GM21367 (cell line): ENCODE measurements around the gene LRRC7.
"Not testable (repeated sequence)": the region's sequence is repeated elsewhere in the genome, so short reads cannot be mapped to it uniquely, and the experiment has no call there.

Source experiments
- ATAC-seq: cut with Tn5 transposase; IDR thresholded peaks from one replicate; pipeline ENCODE4 v1.9.1; 2021; ENCODE audit not compliant: unreplicated experiment

LRRC7 gene

DNA sequence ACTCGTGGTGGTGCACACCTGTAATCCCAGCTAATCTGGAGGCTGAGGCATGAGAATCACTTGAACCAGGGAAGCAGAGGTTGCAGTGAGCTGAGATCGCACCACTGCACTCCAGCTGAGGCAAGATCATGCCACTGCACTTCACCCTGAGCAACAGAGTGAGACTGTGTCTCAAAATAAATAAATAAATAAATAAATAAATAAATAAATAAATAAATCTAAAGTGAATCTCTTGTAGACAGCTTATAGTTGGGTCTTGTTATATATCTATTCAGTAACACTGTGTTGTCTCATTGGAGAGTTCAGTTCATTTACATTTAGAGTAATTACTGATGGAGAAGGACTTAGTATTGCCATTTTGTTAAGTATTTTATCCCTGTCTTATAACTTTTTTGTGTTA, 379.2 kb downstream of the LRRC7 start:
- ATAC-seq, result no peak

DNA sequence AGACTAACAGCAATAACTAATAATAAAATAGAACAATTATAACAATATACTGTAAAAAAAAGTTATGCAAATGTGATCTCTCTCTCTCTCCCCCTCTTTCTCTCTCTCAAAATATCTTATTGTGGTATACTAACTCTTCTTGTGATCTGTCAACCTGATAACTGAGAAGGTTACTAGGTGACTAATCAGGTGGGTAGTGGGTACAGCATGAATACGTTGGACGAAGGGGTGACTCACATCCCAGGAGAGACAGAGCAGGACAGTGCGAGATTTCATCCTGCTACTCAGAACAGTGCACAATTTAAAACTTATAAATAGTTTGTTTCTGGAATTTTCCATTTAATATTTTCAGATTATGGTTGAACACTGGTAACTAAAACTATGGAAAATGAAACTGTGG, 380.1 kb downstream of the LRRC7 start:
- no peak for ATAC-seq

DNA sequence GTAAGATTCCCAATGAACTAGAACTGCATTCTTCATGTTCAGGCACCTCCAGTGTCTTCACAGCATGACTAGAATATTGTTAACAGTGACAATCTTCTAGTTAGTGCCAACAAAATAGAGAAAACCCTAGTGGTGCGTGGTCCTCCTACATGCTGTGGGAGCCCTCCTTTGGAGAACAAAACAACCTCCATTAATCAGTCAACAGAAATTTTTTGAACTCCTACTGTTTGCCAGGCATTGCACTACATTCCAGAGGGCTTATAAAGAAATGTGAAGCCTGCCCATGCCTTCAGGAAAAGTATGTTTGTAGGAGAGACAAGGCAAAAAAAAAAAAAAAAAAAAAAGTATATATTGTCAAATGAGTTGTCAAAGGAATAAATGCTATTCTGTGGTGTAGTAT, 385.0 kb downstream of the LRRC7 start:
- no peak for ATAC-seq

DNA sequence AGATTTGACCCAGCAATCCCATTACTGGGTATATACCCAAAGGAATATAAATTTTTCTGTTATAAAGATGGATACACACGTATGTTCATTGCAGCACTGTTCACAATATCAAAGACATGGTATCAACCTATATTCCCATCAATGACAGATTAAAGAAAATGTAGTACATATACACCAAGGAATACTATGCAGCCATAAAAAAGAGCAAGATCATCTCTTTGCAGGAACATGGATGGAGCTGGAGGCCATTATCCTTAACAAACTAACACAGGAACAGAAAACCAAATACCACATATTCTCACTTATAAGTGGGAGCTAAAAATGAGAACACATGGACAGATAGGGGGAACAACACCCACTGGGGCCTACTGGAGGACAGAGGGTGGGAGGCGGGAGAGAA, 394.7 kb downstream of the LRRC7 start:
- not testable (repeated sequence) for ATAC-seq

DNA sequence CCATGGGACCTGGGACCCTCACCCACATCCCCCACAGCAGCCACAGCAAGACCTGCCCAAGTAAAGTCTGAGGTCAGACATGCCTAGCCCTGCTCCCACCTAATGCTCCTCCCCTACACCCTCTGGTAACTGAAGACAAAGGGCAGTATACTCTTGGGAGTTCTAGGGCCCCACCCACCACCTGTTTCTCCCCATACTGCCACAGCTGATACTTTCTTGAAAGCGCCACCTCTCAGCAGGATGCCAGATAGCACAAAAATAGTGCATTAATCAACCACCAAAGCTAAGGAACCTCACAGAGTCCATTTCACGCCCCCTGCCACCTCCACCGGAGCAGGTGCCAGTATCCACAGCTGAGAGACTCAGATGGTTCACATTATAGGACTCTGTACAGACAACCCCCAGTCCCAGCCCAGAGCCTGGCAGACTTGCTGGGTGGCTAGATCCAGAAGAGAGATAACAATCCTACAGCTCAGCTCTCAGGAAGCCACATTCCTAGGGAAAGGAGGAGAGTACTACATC, 399.6 kb downstream of the LRRC7 start:
- no peak for ATAC-seq

DNA sequence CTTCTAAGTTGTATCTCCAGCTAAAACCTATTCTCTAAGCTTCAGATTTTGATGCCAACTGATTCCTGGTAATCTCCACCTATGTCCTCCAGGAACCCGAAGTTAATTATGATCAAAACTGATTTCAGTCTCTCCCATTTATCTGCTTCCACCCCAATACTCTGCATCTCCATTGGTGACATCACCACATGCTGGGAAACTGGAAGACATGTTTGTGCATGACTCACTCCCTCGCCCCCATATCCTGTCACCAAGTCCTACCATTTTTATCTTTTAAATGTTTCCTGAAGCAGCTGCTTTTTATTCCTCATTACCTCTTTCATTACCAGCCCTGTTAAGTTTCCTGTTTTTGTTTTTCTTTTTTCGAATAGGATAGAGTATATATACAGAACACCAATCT, 409.2 kb downstream of the LRRC7 start:
- no peak for ATAC-seq

DNA sequence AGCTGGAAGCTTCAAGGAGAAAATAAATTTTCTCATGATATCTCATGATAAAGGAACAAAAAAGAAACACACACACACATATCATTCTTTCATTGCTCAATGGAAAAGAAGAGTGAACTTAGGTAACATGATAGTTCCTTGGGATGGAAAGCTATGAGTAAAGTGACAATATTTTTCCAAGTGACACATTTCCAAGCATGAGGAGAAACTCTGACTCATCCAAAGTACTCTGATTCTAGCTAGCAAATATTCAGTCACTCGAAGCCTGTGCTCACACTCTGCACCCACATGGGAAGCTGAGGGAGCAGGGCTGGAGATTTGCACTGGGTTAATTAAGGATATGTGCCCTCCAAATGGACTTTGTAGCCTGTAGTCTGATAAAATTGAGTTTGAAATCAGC, 415.3 kb downstream of the LRRC7 start:
- no peak for ATAC-seq

DNA sequence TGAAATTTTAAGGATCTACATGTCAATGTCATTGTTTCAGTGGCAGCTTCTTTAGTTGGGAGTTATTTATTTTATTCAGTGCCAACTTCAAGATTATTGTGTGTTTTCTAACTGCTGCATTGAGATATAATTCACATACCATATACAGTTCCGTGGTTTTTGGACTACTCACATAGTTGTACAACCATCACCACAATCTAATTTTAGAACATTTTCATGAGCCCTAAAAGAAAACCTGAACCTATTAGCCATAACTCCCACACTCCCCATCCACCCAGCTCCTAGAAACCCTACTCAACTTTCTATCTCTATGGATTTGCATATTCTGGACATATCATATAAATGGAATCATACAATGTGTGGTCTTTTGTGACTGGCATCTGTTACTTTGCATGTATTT, 417.7 kb downstream of the LRRC7 start:
- no peak for ATAC-seq

DNA sequence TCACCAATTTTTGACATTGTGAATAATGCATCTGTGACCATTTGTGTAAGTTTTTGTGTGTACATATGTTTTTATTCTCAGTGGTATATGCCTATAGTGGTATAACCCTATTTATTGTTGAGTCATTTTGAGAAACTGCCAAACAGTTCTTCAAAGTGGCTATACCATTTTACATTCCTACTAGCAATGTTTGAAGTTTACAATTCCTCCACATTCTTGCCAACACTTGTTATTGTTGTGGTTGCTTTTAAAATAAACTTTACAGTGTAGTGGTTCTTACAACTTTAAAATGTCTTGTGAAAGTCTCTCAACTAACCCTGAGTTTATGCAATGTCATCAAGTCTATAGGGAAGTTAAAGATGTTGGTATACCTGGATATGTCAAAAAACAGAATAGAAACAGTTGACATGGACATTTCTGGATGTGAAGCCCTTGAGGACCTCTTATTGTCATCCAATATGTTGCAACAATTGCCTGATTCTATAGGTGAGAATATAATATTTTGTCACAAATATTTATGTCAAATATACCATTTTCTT, 418.2 kb downstream of the LRRC7 start:
- ATAC-seq, result no peak

DNA sequence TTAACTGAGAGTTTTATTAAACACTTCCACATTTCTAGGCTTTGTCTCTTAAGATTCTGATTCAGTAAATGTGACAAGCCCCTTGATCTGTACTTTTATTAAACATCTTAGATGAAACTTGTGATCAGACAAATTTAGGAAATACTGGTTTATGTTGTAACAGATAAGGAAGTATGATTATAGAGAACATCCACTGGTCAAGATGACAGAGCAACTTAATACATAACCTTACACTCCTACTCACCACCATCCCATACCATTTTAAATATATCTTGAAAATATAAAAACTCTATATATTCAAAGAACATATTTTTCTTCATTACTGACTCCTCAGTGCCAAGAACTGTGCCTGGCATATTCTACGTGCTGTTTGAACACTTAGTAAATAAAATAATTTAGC, 420.2 kb downstream of the LRRC7 start:
- ATAC-seq, result no peak

DNA sequence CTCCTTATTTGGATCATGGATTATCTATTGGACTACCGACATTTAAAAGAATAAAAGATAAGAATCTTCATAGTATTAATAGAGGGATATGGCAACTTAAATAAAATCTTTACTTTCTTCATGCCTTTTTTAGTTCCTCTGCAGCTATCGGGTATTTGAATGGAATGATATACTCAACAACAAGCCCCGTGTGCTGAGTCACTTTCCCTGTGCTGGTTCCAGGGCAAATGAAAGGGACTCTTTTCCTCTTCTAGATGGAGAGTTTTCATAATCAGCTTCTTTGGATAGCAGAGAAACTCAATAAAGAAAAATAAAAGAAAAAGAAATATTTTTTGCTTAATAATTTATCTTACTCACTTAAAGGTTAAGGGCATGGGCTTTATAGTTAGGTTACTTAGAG, 423.9 kb downstream of the LRRC7 start:
- no peak for ATAC-seq

DNA sequence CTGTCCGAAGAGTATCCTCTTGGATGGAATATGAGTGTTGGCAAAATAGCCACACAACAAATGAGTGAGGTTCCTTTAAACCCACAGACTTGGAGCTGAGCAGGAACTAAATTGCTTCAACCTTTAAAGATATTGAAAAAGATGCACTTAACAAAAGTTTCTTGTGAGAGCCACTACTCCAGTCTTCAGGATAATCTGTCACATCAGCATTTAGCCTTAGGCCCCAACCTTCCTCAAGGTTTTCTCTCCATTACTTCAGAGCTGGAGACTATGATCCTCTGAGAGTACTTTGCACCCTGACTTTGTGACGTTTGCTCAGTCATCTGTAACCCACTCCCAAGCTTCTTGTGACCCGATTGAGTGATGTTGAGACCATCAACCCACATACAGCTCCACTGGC, 424.9 kb downstream of the LRRC7 start:
- ATAC-seq, result no peak

DNA sequence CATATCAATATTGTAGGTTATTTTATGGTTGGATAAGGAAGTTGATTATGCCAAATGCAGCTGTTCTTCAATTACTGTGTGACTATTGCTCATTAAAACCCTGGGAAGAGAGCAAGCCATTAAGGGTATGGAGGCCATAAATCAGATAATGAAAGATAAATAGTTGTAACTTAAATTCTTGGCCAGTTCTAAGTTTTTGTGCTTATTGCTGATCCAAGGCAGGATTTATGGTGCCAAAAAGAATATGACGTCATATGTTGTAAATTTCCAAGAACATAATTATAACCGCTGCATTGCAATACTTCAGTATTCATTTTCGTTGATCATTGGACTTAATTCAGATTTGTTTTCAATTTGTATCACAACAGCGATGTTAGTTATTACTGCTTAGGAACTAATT, 426.1 kb downstream of the LRRC7 start:
- no peak for ATAC-seq

DNA sequence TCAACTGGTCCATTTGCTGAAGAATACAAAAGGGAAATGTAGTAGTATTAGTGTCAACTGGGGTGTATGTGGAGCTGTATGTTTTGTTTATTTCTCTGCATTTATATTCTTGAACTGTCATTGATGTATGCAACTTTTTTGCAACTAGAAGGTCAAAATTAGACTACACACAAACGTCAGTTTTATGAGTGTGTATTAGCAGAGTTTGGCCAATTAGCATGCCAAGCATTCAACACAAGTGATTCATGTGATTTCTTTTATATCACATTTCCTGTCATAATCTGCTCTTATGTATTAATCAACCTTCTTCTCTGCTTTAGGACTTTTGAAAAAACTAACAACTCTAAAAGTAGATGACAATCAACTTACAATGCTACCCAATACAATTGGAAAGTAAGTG, 426.5 kb downstream of the LRRC7 start:
- ATAC-seq, result no peak

DNA sequence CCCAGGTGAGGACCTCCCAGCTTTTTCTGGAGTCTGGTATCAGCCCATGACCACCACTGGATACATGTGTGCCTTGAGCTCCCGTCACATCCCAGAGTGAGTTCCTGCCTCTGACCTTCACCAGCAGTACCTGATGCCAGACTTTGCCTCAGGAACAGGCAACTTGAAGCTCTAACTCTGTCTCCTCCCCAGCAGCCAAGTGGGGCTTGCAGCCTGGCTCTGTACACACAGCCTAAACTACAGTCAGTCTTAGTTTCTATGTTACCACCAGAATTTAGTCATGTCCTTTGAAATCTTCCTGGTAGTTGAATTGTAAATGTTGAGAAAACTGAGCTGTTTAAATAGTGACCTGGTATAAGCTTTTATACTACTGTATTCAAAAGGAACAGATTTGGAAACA, 431.1 kb downstream of the LRRC7 start:
- no peak for ATAC-seq

DNA sequence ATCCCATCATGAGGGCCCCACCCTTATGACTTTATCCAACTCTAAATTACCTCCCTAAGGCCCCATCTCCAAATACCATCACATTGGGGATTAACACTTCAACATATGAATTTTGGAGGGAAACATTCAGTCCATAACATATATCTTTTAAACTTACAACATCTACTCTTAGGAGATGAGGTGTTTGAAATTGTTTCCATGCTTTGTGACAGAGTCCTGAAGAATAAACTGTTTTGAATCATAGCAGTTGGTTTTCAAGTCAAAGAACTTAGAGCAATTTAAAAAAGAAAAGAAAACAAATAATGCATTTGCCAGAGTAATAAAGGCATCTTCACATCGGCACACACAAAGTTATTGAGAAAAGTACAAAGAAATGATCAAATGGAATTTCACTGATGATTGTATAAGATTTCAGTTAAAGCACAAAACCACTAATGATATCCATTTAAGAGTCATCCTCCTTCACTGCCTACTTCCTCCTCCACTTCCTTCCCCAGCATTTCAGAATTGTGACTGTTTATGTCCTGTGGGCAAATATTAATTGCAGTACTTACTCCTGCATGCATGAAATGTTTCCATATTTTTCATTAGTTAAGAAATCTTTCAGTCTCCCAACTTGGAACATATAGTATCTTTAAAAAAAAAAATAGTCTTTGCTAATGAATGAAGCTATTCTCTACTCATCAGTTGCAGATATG, 435.6 kb downstream of the LRRC7 start:
- no peak for ATAC-seq

DNA sequence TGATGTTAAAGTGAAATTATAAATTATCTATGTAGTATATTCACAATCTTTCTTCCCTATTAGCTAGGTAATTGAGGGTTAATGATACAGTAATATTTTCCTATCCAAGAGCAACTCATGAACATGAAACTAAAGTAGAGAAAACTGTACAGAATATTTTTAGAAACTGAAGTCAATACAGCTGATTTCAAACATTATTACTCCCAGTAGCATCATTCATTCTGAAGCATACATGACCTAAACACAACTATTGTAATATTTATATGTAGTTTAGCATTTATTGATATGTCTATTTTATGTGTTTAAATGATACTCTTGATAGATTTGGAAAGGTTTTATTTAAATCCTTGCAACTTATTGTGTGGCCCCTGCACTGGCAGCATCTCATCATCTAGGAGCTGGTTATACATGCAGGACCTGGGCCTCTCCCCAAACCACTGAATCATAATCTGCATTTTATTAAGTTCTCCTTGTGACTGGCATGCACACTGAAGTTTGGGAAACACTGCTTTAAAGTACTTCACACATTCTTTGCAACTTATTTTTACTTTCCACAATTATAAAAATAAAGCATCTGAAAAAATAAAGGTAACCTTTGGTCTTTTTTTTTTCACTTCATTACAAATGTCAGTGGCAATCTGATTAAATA, 437.8 kb downstream of the LRRC7 start:
- no peak for ATAC-seq

DNA sequence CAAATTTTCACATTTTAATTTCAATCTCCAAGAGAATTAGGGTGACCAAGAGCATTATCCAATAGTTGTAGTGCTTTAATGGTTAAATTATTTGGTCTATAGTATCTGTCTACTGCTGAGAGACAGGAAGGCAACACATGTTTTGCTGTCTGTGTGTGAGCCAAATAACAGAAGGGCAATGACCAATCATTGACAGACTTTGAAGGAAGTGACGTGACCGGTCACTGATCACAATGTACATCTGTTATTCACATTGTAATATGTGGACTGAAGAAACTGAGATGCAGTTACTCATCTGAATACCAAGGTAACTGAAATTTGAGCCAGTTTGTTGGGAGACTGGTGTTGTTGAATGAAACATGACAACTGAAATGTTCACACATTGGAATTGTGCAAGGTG, 440.9 kb downstream of the LRRC7 start:
- ATAC-seq, result no peak

DNA sequence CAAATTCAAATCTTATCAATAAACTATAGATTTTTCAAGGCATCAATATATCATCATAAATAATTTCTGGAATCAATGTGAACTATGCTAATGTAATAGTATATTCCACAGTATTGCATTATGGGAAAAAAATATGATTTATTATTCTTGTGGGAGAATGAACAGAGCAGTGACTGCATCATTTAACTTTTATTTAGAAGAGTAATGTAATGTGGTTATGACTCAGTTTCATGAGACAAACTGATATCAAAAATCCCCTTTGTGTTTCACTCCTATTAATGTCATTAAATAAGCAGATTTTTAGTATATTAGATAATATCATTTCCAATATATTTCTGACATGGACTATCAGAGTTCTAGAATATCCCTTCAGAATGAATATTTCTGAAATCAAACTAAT, 450.0 kb downstream of the LRRC7 start:
- no peak for ATAC-seq

DNA sequence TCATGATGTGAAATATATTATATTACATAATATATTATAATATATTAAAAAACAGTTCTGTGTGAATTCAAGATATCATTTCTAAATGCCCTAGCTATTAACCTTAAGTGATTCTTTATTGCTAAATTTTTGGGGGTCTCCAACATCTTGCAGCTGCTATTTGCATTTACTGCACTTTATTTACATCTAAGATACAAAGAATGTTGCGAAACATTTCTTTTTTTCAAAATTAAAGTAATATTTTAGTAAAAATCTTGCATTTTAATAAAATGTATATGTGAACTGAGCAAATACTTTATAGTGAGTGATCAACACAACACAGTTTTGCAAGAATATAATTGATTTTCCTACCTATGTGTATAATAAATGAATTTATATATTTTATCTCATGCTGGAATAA, 456.6 kb downstream of the LRRC7 start:
- no peak for ATAC-seq

DNA sequence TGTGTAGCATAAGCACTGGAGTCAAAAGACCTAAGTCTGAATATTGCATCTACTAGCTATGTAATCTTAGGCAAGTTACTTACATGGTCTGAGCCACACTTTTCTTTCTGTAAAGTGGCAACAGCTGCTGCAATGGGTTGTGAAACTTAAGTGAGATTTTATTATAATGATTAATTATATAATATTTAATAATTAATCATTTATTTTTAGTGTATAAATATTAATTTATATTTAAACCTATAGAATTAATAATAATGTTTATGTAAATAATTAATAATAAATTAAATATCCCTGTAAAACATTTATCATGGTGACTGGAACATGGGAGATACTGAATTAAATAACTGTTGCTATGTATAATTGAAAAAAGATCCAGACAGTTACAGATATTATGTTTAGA, 457.3 kb downstream of the LRRC7 start:
- no peak for ATAC-seq

DNA sequence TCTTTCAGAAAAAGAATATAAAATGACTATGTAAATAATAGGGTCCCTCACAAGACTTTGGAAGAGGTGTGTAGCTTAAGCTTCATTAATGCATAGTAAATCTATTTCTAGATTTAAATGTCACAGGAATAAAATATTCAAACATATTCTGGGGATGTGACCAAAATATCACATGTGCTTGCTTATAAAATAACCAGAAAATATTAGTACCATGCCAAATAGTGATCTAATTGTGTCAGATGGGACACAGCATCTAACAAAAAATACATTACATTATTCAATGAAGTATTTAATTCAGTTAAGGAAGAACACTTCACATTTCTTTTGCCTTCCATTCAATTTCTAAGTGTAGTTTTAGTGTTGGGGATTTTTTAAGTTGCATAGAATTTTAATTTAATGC, 458.1 kb downstream of the LRRC7 start:
- ATAC-seq, result no peak
